Sigmoid colon (tissue), 4 donors: ENCODE results near the gene PLEKHG3.

Experiments used
- POLR2A ChIP-seq, 2 donors: fragments of 450-650 bp; IDR thresholded peaks; one replicate each; pipeline ENCODE4 v1.6.1; 2016; ENCODE audit warnings: antibody characterized with exemption in 2 of 2, mild to moderate bottlenecking in 2 of 2, moderate library complexity in 2 of 2
- POLR2AphosphoS5 ChIP-seq, 4 donors: sonication (generic); formaldehyde crosslinking; IDR thresholded peaks; one replicate each; pipeline ENCODE4 v1.6.1; 2017; ENCODE audit warnings: antibody characterized with exemption in 4 of 4

- TF ChIP-seq POLR2A (IDR thresholded peaks at IDR 0.05) (no peak), POLR2AphosphoS5 (IDR thresholded peaks at IDR 0.05) (peak in 3 of 4 donors; percentile 16 to 39 (median 35))
Measured at GRCh38 chr14:64758691-64759554, 54.7 kb downstream of the PLEKHG3 start.
